ENCODE data around the gene SHLD1.
A peak's percentile ranks its signal among the peaks of the same experiment; 100 is the strongest.
"Not testable (repeated sequence)": the region's sequence is repeated elsewhere in the genome, so short reads cannot be mapped to it uniquely, and the experiment has no call there.

Gene SHLD1

DNA sequence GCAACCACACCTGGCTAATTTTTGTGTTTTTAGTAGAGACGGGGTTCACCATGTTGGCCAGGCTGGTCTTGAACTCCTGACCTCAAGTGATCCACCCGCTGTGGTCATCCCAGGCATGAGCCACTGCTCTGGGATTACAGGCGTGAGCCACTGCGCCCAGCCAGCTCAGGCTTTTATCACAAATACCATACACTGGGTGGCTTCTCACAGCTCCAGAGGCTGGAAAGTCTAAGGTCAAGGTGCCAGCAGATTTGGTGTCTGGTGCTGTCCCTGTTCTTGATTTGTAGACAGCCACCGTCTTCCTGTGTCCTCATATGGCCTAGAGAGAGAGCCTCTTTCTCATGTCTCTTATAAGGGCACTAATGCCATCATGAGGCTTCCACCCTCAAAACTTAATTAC, 25.9 kb downstream of the SHLD1 start:
- H3K4me3 ChIP-seq (ENCODE audit: low read depth in 1 of 5, low read length in 5 of 5), result no peak overlapping the region
- H3K9me3 ChIP-seq (ENCODE audit: control insufficient read depth in 5 of 5, low read length in 5 of 5), result no peaks in the 10 kb centered on the region
- no peak overlapping the region for H3K9ac ChIP-seq (ENCODE audit: low read length in 5 of 5)
- H3K4me1 ChIP-seq (ENCODE audit: control insufficient read depth in 5 of 5, insufficient read depth in 5 of 5, low read length in 5 of 5), result peaks cover 0 to 13% (median 3%) of the 10 kb centered on the region in 5 donors
- H3K27ac ChIP-seq (ENCODE audit: low read depth, low read length), result no peak overlapping the region
- H3K27me3 ChIP-seq (ENCODE audit: control insufficient read depth in 5 of 5, insufficient read depth in 4 of 5, low read length in 5 of 5), result no peaks in the 10 kb centered on the region
- H3K36me3 ChIP-seq (ENCODE audit: control insufficient read depth in 5 of 5, insufficient read depth in 5 of 5, low read length in 5 of 5), result peaks cover 0 to 27% (median 11%) of the 10 kb centered on the region in 5 donors

DNA sequence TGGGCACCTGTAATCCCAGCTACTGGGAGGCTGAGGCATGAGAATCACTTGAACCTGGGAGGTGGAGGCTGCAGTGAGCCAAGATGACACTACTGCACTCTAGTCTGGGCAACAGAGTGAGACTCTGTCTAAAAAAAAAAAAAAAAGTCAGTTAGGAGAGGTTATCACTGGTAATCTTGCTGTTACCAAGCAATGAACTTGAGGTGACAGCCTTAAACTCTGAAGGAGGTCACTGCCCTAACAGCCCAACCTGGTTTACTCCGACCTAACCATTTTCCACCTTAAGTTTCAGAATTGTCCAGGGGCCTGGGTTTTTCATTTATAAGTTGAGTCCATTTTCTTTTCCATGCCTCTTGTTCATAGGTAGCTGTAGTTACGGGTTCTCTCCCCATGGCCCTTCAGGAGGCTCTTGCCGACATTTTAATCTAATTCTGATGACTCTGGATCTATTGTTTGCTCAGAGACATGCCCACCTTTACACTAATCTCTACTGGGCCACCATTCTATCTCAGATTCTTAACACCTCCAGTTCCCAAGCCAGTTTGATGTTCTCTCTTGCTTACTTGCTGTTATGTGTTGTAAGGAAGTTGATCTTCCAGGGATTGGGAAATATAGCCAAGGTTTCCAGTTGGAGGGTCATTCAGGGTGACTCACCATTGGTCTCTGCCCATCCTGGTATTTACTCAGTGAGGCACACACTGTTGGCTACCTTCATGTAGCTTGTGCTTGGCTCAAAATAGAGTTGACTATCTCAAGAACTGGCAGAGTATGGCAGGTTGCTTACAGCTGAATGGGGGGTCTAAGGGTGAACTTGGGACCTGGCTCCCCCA, 29.1 kb downstream of the SHLD1 start:
- Histone ChIP-seq H3K36me3 (ENCODE audit: control insufficient read depth in 5 of 5, insufficient read depth in 5 of 5, low read length in 5 of 5) (peaks cover 0 to 14% (median 8%) of the 10 kb centered on the region in 5 donors), H3K9ac (ENCODE audit: low read length in 5 of 5) (no peak overlapping the region), H3K27ac (ENCODE audit: low read depth, low read length) (no peak overlapping the region), H3K4me1 (ENCODE audit: control insufficient read depth in 5 of 5, insufficient read depth in 5 of 5, low read length in 5 of 5) (peaks cover 0 to 13% (median 6%) of the 10 kb centered on the region in 5 donors), H3K27me3 (ENCODE audit: control insufficient read depth in 5 of 5, insufficient read depth in 4 of 5, low read length in 5 of 5) (no peaks in the 10 kb centered on the region), H3K9me3 (ENCODE audit: control insufficient read depth in 5 of 5, low read length in 5 of 5) (no peaks in the 10 kb centered on the region), H3K4me3 (ENCODE audit: low read depth in 1 of 5, low read length in 5 of 5) (no peak overlapping the region)

DNA sequence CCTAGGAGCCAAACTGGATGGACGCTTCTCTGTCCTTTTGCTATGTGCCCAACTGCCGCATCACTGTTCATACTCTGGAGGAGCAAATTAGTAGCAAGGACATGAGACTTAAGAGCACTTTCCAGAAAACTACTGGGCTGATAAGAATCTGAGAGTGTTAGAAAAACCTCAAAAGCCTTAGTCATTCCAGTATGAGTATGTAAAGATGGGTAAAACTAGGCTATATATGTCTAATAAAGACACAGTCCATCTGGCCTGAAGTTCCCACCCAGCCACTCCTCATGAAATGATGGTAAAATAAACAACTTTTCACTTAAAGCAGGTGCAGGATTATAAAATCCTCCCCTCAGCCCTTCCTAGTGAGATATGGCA, 30.6 kb downstream of the SHLD1 start:
- Histone ChIP-seq H3K4me1 (ENCODE audit: control insufficient read depth in 5 of 5, insufficient read depth in 5 of 5, low read length in 5 of 5) (peaks cover 0 to 6% (median 3%) of the 10 kb centered on the region in 5 donors), H3K27me3 (ENCODE audit: control insufficient read depth in 5 of 5, insufficient read depth in 4 of 5, low read length in 5 of 5) (no peaks in the 10 kb centered on the region), H3K36me3 (ENCODE audit: control insufficient read depth in 5 of 5, insufficient read depth in 5 of 5, low read length in 5 of 5) (peaks cover 0 to 16% (median 3%) of the 10 kb centered on the region in 5 donors), H3K9me3 (ENCODE audit: control insufficient read depth in 5 of 5, low read length in 5 of 5) (no peaks in the 10 kb centered on the region), H3K4me3 (ENCODE audit: low read depth in 1 of 5, low read length in 5 of 5) (no peak overlapping the region), H3K9ac (ENCODE audit: low read length in 5 of 5) (no peak overlapping the region), H3K27ac (ENCODE audit: low read depth, low read length) (no peak overlapping the region)

DNA sequence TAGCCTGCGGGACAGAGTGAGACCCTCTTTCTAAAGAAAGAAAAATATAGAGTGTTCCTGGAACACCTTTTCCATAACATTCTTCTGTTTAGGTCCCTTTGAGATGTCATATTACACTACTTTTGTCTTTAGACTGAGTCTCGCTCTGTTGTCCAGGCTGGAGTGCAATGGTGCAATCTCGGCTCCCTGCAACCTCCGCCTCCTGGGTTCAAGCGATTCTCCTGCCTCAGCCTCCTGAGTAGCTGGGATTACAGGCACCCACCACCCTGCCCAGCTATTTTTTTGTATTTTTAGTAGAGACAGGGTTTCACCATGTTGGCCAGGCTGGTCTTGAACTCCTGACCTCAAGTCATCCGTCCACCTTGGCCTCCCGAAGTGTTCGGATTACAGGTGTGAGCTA, 31.2 kb downstream of the SHLD1 start:
- H3K27me3 ChIP-seq (ENCODE audit: control insufficient read depth in 5 of 5, insufficient read depth in 4 of 5, low read length in 5 of 5); H3K27ac ChIP-seq (ENCODE audit: low read depth, low read length); H3K4me3 ChIP-seq (ENCODE audit: low read depth in 1 of 5, low read length in 5 of 5); H3K9me3 ChIP-seq (ENCODE audit: control insufficient read depth in 5 of 5, low read length in 5 of 5); H3K9ac ChIP-seq (ENCODE audit: low read length in 5 of 5); H3K4me1 ChIP-seq (ENCODE audit: control insufficient read depth in 5 of 5, insufficient read depth in 5 of 5, low read length in 5 of 5): not testable (repeated sequence)
- H3K36me3 ChIP-seq (ENCODE audit: control insufficient read depth in 5 of 5, insufficient read depth in 5 of 5, low read length in 5 of 5), result peaks cover 0 to 17% (median 0%) of the 10 kb centered on the region in 5 donors

DNA sequence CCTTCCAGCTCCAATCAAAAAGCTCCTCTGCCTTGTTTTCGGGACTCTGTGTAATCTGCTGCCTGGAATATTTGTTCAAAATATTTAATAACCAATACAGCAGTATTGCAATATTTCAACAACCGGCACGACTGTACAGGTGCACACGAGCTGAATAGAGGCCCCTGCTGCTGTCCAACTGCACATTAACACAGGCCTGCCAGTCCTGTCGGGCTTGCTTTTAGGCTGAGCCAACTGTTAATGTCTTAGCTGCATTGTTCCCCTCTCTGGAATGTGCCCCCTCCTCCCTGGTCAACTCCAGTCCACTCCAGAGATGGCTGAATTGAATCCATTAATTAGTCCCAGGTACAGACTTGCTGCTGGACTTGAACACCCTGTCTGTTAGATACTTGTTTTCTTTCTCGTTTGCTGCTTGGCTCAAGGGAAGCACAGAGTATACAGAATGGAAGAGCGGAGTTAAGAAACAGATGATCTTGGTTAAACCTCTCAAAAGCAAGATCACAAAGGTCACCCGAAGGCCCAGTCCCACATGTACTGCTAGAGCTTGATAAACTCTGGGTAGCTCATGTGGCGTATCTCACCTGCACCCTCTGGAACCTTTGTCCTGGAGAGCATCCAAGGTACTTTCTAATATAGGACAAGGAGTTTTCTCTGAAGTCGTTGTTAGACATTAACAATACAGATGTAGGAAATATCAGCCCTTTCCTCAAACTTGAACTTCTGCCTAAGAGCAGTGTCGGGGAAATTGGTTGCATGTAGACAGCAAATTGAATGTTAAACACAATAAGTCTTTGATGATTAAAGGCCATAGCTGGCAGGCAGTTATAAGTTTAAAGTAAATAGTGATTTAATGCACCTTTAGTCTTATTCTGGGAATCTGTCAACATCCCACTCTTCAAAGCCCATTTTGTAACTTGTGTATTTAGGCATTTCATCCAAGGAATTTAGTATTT, 31.9 kb downstream of the SHLD1 start:
- no peaks in the 10 kb centered on the region for H3K27me3 ChIP-seq (ENCODE audit: control insufficient read depth in 5 of 5, insufficient read depth in 4 of 5, low read length in 5 of 5)

DNA sequence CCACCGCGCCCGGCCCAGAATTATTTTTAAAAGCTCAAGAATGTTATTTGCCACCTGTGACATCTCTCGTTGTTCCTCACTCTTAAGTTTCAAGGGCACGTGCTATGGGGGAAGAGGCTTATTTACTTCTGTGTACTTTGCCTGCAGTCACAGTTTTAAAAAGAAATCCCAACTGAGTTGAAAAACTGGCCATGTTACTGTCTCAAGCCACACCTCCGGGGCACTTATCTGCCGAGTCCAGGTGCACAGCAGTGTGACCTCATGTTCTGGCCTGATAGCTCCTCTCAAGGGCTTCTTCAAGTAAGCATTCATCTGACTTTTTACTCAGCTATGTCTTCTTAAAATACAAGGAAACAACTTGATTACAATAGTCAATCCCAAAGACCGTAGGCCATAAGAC, 34.5 kb downstream of the SHLD1 start:
- H3K9ac ChIP-seq (ENCODE audit: low read length in 5 of 5), result no peak overlapping the region
- no peak overlapping the region for H3K4me3 ChIP-seq (ENCODE audit: low read depth in 1 of 5, low read length in 5 of 5)
- H3K36me3 ChIP-seq (ENCODE audit: control insufficient read depth in 5 of 5, insufficient read depth in 5 of 5, low read length in 5 of 5), result peaks cover 0 to 18% (median 0%) of the 10 kb centered on the region in 5 donors
- H3K4me1 ChIP-seq (ENCODE audit: control insufficient read depth in 5 of 5, insufficient read depth in 5 of 5, low read length in 5 of 5), result peaks cover 0 to 26% (median 20%) of the 10 kb centered on the region in 5 donors
- H3K27me3 ChIP-seq (ENCODE audit: control insufficient read depth in 5 of 5, insufficient read depth in 4 of 5, low read length in 5 of 5), result no peaks in the 10 kb centered on the region
- H3K9me3 ChIP-seq (ENCODE audit: control insufficient read depth in 5 of 5, low read length in 5 of 5), result no peaks in the 10 kb centered on the region
- H3K27ac ChIP-seq (ENCODE audit: low read depth, low read length), result no peak overlapping the region

More for the DNA sequence above, 31.9 kb downstream of the SHLD1 start:
- no peak overlapping the region for H3K9ac ChIP-seq (ENCODE audit: low read length in 5 of 5)
- H3K4me1 ChIP-seq (ENCODE audit: control insufficient read depth in 5 of 5, insufficient read depth in 5 of 5, low read length in 5 of 5), result peaks cover 0 to 12% (median 11%) of the 10 kb centered on the region in 5 donors
- no peaks in the 10 kb centered on the region for H3K9me3 ChIP-seq (ENCODE audit: control insufficient read depth in 5 of 5, low read length in 5 of 5)
- H3K27ac ChIP-seq (ENCODE audit: low read depth, low read length), result no peak overlapping the region
- peaks cover 0 to 17% (median 0%) of the 10 kb centered on the region in 5 donors for H3K36me3 ChIP-seq (ENCODE audit: control insufficient read depth in 5 of 5, insufficient read depth in 5 of 5, low read length in 5 of 5)
- no peak overlapping the region for H3K4me3 ChIP-seq (ENCODE audit: low read depth in 1 of 5, low read length in 5 of 5)

DNA sequence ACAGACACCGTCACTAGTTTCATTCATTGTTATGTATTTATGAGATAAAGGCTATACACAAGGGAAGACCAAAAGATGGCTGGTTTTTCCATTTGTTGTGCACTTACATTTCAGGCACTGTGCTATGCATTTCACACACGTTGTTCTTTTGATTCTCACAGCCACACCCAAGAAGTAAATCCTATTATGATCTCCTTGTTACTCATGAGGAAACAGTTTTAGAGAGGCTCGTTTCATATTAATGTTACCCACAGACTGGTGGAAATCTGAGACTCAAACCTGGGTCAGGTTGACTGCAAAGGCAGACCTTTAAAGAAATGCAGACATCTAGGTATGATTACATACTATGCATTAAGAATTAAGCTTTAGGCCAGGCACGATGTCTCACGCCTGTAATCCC, 34.9 kb downstream of the SHLD1 start:
- Histone ChIP-seq H3K4me1 (ENCODE audit: control insufficient read depth in 5 of 5, insufficient read depth in 5 of 5, low read length in 5 of 5) (peaks cover 0 to 26% (median 20%) of the 10 kb centered on the region in 5 donors), H3K27ac (ENCODE audit: low read depth, low read length) (no peak overlapping the region), H3K9ac (ENCODE audit: low read length in 5 of 5) (no peak overlapping the region), H3K4me3 (ENCODE audit: low read depth in 1 of 5, low read length in 5 of 5) (no peak overlapping the region), H3K36me3 (ENCODE audit: control insufficient read depth in 5 of 5, insufficient read depth in 5 of 5, low read length in 5 of 5) (peaks cover 0 to 20% (median 0%) of the 10 kb centered on the region in 5 donors), H3K27me3 (ENCODE audit: control insufficient read depth in 5 of 5, insufficient read depth in 4 of 5, low read length in 5 of 5) (no peaks in the 10 kb centered on the region), H3K9me3 (ENCODE audit: control insufficient read depth in 5 of 5, low read length in 5 of 5) (no peaks in the 10 kb centered on the region)

DNA sequence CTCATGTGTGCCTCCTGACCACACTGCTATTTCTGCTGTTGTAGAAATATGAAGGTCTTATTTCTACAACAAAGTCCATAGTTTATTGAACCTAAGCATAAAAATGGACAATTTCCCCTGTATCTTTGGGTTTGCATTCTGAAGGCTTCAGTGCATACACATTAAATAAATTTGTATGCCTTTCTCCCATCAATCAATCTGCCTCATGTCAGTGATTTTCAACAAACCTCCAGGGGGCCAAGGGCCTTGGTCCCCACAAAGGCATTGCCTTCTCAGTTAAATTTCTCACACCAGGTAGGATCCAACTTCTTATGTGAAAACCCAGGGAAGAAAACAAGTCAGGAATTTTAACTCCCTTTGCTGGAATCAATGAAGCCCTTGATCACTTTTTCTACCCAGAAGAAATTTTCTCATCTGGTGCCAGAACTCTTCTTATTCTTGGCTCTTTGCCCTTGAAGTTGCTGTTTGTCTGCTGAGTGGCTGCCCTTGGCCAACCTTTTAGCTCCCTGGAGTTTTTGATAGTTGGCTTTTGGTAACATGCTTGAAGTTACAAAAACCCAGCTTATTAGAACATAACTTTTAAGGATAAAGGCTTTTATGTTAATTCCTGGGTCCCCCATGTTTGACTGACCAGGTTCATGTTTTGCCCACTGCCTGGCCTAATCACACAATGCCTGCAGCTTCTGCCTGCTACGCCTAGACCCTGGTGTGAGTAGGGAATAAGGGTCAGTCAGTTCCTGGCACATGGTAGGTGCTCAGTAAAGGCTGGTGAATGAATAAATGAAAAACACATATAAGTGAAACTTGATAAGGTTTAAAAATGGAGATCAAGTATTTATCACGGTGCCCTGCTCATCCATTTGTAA, 37.0 kb downstream of the SHLD1 start:
- H3K36me3 ChIP-seq (ENCODE audit: control insufficient read depth in 5 of 5, insufficient read depth in 5 of 5, low read length in 5 of 5), result peaks cover 0 to 14% (median 0%) of the 10 kb centered on the region in 5 donors
- no peaks in the 10 kb centered on the region for H3K9me3 ChIP-seq (ENCODE audit: control insufficient read depth in 5 of 5, low read length in 5 of 5)
- H3K27me3 ChIP-seq (ENCODE audit: control insufficient read depth in 5 of 5, insufficient read depth in 4 of 5, low read length in 5 of 5), result no peaks in the 10 kb centered on the region
- H3K9ac ChIP-seq (ENCODE audit: low read length in 5 of 5), result peak overlapping the region in 1 of 5 donors; percentile 32
- H3K4me3 ChIP-seq (ENCODE audit: low read depth in 1 of 5, low read length in 5 of 5), result no peak overlapping the region
- peak overlapping the region; percentile 25 for H3K27ac ChIP-seq (ENCODE audit: low read depth, low read length)
- peaks cover 0 to 22% (median 18%) of the 10 kb centered on the region in 5 donors for H3K4me1 ChIP-seq (ENCODE audit: control insufficient read depth in 5 of 5, insufficient read depth in 5 of 5, low read length in 5 of 5)

DNA sequence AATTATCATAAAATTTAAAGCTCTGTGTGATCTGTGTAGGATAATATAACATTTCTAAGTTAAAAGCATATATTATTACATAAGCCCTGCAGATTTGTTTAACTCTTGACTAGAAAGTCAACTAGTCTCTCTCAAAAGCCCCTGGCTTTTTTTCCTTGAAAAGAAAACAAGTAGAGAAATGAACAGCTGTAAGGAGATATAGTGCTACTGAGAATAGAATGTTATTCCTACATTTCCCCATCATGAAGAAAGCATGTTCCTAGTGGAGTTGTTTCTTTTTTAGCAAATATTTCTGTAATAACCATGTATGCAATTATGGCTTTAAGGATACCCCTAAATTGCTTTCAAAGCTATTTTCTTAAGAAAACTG, 37.6 kb downstream of the SHLD1 start:
- Histone ChIP-seq H3K27me3 (ENCODE audit: control insufficient read depth in 5 of 5, insufficient read depth in 4 of 5, low read length in 5 of 5) (no peaks in the 10 kb centered on the region), H3K9me3 (ENCODE audit: control insufficient read depth in 5 of 5, low read length in 5 of 5) (no peaks in the 10 kb centered on the region), H3K9ac (ENCODE audit: low read length in 5 of 5) (peak overlapping the region in 1 of 5 donors; percentile 32), H3K36me3 (ENCODE audit: control insufficient read depth in 5 of 5, insufficient read depth in 5 of 5, low read length in 5 of 5) (peaks cover 0 to 14% (median 0%) of the 10 kb centered on the region in 5 donors), H3K27ac (ENCODE audit: low read depth, low read length) (peak overlapping the region; percentile 25), H3K4me1 (ENCODE audit: control insufficient read depth in 5 of 5, insufficient read depth in 5 of 5, low read length in 5 of 5) (peaks cover 0 to 22% (median 18%) of the 10 kb centered on the region in 5 donors), H3K4me3 (ENCODE audit: low read depth in 1 of 5, low read length in 5 of 5) (no peak overlapping the region)

All from subcutaneous abdominal adipose tissue (tissue), 5 donors.